Fibroblast of skin of left quadriceps (primary cell): Measurements from ENCODE around the gene CMYA5.
"Not testable (repeated sequence)": the region's sequence is repeated elsewhere in the genome, so short reads cannot be mapped to it uniquely, and the experiment has no call there.

Experiments used
- DNase-seq, 2 experiments: peaks; one replicate each; pipeline ENCODE4 v3.0.0-alpha.2; 2013; ENCODE audit warnings: low read depth in 2 of 2

The CMYA5 gene

GRCh38 chr5:79702606-79703380, 13.2 kb downstream of the CMYA5 start:
- DNase-seq, result no peak

- DNase-seq, result no peak
Observed at GRCh38 chr5:79703381-79703645, 13.7 kb downstream of the CMYA5 start.

GRCh38 chr5:79704553-79704952, 14.9 kb downstream of the CMYA5 start:
- DNase-seq, result no peak

GRCh38 chr5:79705632-79706031, 16.0 kb downstream of the CMYA5 start:
- DNase-seq, result no peak

- DNase-seq, result not testable (repeated sequence)
Observed at GRCh38 chr5:79706317-79706716, 16.7 kb downstream of the CMYA5 start.

- DNase-seq, result no peak
Observed at GRCh38 chr5:79707535-79707934, 17.9 kb downstream of the CMYA5 start.

GRCh38 chr5:79712741-79713140, 23.1 kb downstream of the CMYA5 start:
- DNase-seq, result no peak

GRCh38 chr5:79713727-79714126, 24.1 kb downstream of the CMYA5 start:
- no peak for DNase-seq

GRCh38 chr5:79716839-79717238, 27.2 kb downstream of the CMYA5 start:
- DNase-seq, result no peak

GRCh38 chr5:79720096-79720495, 30.5 kb downstream of the CMYA5 start:
- no peak for DNase-seq

- DNase-seq, result peak; percentile 39
Observed at GRCh38 chr5:79727451-79728355, 38.1 kb downstream of the CMYA5 start.

- DNase-seq, result no peak
Observed at GRCh38 chr5:79728396-79728795, 38.8 kb downstream of the CMYA5 start.

GRCh38 chr5:79729679-79730078, 40.0 kb downstream of the CMYA5 start:
- DNase-seq, result no peak

GRCh38 chr5:79730564-79730963, 40.9 kb downstream of the CMYA5 start:
- DNase-seq, result no peak

- DNase-seq, result no peak
Observed at GRCh38 chr5:79731775-79732174, 42.1 kb downstream of the CMYA5 start.

GRCh38 chr5:79736528-79737514, 47.2 kb downstream of the CMYA5 start:
- DNase-seq, result no peak

- DNase-seq, result no peak
Observed at GRCh38 chr5:79738349-79738748, 48.7 kb downstream of the CMYA5 start.

- no peak for DNase-seq
Observed at GRCh38 chr5:79742549-79743136, 53.0 kb downstream of the CMYA5 start.

- no peak for DNase-seq
Observed at GRCh38 chr5:79743846-79744605, 54.4 kb downstream of the CMYA5 start.

- no peak for DNase-seq
Observed at GRCh38 chr5:79745255-79745654, 55.6 kb downstream of the CMYA5 start.
